ENCODE measurements around the gene RIPOR3. TPM values are rescaled to one million over a fixed set of nuclear protein-coding genes. Genes with fewer than 3 reads are reported as not detected.

Gene RIPOR3
- total RNA-seq, 1 experiment from 2014 or later: 0.46 TPM

DNA sequence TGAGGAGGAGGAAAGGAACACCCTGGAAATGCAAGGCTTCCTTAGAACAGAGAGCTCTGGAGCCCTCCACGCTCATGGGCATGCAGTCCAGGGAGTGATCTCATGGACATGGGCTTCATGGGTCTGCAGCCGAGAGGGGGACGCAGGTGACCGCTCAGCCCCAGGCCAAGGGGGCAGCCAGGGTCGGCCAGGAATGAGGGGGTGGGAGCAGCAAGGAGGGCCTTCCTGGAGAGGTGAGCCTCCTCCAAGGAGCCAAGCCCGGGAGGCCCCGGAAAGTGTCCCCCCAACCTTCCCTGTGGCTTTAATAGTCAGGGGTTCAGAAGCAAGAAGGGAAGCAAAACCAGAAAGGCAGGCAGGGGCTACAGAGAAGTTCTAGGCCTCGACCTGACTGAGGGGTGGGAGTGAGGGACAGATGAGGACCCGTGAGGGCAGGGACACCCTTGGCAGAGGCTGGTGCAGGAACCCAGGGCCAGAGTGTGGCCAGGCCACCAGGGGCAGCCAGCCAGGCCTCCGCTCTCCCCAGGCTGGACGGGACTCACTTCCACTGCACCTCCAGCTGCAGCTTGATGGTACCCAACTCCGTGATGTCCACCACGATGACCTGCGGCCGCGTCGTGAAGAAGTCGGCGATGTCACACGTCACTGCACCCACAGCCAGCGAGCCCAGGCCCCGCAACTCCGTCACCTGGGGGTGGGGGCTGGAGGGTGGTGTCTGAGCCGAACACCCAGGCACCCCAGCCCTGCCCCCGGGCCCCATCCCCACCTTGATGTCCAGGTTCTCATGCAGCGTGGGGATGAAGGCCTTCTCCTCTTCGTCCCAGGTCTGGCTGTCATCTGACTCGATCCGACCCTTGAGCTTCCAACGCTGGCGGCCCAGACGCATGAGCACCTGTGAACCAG, 83.2 kb downstream of the RIPOR3 start:
- no peak overlapping the region for H4K8ac ChIP-seq (replicated peaks; ENCODE audit: insufficient read length, low read depth, low read length)
- no peak overlapping the region for H4K5ac ChIP-seq (ENCODE audit: insufficient read length, low read depth, low read length)
- H3K14ac ChIP-seq (ENCODE audit: insufficient read depth, low read length): no peak overlapping the region
- WGBS (ENCODE audit: extremely low coverage, insufficient read length, low lambda C conversion rate): no CpG with 5 or more reads among the region's 32 CpGs
- no peak overlapping the region for H2BK20ac ChIP-seq (ENCODE audit: low read depth, low read length, poor library complexity, severe bottlenecking)
- H3K79me2 ChIP-seq (ENCODE audit: insufficient read depth, low read length): no peaks in the 10 kb centered on the region
- Mint-ChIP-seq H3K9me3 (no peaks in the 10 kb centered on the region), H3K27me3 (ENCODE audit: low read depth) (no peaks in the 10 kb centered on the region), H3K36me3 (ENCODE audit: insufficient read depth in 1 of 3, low read depth in 3 of 3) (no peaks in the 10 kb centered on the region), H3K4me3 (no peak overlapping the region), H3K27ac (no peak overlapping the region), H3K4me1 (peaks cover 10 to 16% of the 10 kb centered on the region in 2 experiments)
- H3K23me2 ChIP-seq (ENCODE audit: insufficient read length, low read depth, low read length, poor library complexity, severe bottlenecking): no peaks in the 10 kb centered on the region
- no peak overlapping the region for H3K9ac ChIP-seq (ENCODE audit: extremely low read depth, insufficient read length, low read length)
- no peak overlapping the region for H4K91ac ChIP-seq (ENCODE audit: insufficient read length, low read depth, low read length)
- no peaks in the 10 kb centered on the region for H3K9me3 ChIP-seq (ENCODE audit: control insufficient read depth, low read depth, low read length)
- H3K23ac ChIP-seq (ENCODE audit: insufficient read length, low read depth, low read length): no peak overlapping the region
- no peak overlapping the region for H3K56ac ChIP-seq (ENCODE audit: insufficient read length, low read depth, low read length)
- H2AFZ ChIP-seq (ENCODE audit: low read length): no peak overlapping the region
- H2BK15ac ChIP-seq (ENCODE audit: low read depth, low read length): no peak overlapping the region
- DNase-seq: no peak
- no peaks in the 10 kb centered on the region for H3K79me1 ChIP-seq (ENCODE audit: insufficient read depth, low read depth, low read length, poor library complexity, severe bottlenecking)
- no peak overlapping the region for H2BK5ac ChIP-seq (ENCODE audit: insufficient read length, low read length)
- no peak overlapping the region for H2BK12ac ChIP-seq (ENCODE audit: insufficient read length, low read depth, low read length)
- TF ChIP-seq, protein P1, sequence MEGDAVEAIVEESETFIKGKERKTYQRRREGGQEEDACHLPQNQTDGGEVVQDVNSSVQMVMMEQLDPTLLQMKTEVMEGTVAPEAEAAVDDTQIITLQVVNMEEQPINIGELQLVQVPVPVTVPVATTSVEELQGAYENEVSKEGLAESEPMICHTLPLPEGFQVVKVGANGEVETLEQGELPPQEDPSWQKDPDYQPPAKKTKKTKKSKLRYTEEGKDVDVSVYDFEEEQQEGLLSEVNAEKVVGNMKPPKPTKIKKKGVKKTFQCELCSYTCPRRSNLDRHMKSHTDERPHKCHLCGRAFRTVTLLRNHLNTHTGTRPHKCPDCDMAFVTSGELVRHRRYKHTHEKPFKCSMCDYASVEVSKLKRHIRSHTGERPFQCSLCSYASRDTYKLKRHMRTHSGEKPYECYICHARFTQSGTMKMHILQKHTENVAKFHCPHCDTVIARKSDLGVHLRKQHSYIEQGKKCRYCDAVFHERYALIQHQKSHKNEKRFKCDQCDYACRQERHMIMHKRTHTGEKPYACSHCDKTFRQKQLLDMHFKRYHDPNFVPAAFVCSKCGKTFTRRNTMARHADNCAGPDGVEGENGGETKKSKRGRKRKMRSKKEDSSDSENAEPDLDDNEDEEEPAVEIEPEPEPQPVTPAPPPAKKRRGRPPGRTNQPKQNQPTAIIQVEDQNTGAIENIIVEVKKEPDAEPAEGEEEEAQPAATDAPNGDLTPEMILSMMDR (conservative IDR thresholded peaks at IDR 0.05): no peak
- no peak overlapping the region for H3T11ph ChIP-seq (ENCODE audit: low read length)
- no peaks in the 10 kb centered on the region for H3K27me3 ChIP-seq (ENCODE audit: insufficient read depth, low read length)
- no peak overlapping the region for H3K18ac ChIP-seq (ENCODE audit: insufficient read length, low read depth, low read length)
- no peak overlapping the region for H2AK5ac ChIP-seq (ENCODE audit: insufficient read length, low read length)
- H3K27ac ChIP-seq (ENCODE audit: insufficient read length, low read depth, low read length): no peak overlapping the region
- H3K4me2 ChIP-seq (ENCODE audit: insufficient read depth, insufficient read length, low read length): no peak overlapping the region
- no peak overlapping the region for H2BK120ac ChIP-seq (ENCODE audit: low read depth, low read length, poor library complexity, severe bottlenecking)
- H3K4me1 ChIP-seq (ENCODE audit: insufficient read depth, low read length): no peaks in the 10 kb centered on the region; the same call in 1 of the 2 replicates
- H3K4ac ChIP-seq (ENCODE audit: low read depth, low read length): no peak overlapping the region
- H4K20me1 ChIP-seq (ENCODE audit: control insufficient read depth, insufficient read depth, insufficient read length): no peaks in the 10 kb centered on the region
